HG03354 (cell line): ENCODE results near the gene ERC2.
"Not testable (repeated sequence)": the region's sequence is repeated elsewhere in the genome, so short reads cannot be mapped to it uniquely, and the experiment has no call there.

Source experiments
- ATAC-seq: cut with Tn5 transposase; IDR thresholded peaks from one replicate; pipeline ENCODE4 v1.9.1; 2021; ENCODE audit warnings: mild to moderate bottlenecking; ENCODE audit not compliant: unreplicated experiment, poor library complexity, severe bottlenecking

ERC2 gene

GRCh38 chr3:55521738-55522421 is 946.4 kb downstream of the ERC2 start:
- no peak for ATAC-seq

DNA sequence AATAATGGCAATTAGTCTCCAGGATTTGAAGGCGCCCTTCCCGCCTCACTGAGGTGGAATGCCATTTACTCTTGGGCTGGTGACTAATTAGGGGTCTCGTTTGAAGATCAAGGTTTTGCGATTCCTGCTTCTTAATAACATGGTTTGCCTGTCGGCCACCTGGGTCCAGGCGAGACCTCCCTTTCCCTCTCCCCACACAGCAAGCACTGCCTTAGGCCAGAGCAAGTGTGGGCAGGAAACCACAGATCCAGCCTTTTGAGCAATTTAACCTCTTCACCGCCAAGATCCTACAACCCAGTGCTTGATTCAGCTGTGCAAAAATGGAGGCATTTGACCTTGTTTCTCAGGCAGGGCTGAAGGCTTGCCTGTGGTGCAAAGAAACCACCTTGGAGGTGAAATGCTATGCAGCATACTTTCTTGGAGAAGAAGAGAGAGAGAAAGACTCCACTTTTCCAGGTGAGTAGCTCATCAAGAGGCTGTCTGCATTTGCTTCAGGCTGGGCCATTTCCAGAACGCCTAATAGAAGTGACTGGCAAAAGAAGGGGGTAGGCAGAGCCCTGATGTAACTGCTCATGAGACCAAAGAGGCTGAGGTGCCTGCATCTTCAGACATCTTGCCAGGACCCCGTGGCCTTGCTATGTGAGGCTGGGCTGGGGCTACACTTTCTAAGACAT is 947.1 kb downstream of the ERC2 start:
- no peak for ATAC-seq

DNA sequence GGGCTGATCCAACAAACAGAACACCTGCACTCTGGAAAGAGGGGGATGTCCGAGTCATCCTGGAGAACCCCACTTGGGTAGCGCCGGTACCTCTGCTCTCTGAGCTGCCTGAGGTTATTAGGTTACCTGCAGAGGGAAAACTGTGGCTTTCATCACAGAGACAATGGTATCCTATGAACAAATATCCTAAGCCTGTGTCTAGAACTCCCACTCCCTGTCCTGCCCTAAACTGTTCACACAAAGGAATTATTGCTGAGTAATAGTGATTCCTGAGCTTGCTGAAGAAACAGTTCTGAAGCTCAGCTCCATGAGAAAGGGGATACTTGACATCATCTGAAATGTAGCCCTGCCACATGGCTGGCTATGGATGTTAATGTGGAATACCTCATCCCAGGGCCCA is 949.2 kb downstream of the ERC2 start:
- ATAC-seq = no peak

DNA sequence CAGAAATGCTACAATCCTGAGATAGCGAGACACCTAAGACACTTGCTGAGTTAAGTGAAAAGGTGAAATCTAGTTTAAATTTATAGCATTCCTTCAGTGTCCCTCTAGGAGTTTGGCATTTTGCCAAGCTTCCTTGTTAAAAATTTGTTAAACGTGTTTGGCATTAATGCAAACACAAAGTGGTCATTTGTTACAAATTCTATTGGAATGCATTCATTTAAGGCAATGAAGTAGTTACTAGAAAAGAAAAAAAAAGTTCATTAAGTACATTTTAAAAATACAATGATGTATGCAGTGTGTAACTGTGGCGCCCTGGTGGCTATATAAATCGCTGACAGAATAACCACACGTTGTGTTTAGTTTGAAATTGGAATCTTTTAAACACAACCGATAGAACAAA is 949.8 kb downstream of the ERC2 start:
- ATAC-seq = no peak

DNA sequence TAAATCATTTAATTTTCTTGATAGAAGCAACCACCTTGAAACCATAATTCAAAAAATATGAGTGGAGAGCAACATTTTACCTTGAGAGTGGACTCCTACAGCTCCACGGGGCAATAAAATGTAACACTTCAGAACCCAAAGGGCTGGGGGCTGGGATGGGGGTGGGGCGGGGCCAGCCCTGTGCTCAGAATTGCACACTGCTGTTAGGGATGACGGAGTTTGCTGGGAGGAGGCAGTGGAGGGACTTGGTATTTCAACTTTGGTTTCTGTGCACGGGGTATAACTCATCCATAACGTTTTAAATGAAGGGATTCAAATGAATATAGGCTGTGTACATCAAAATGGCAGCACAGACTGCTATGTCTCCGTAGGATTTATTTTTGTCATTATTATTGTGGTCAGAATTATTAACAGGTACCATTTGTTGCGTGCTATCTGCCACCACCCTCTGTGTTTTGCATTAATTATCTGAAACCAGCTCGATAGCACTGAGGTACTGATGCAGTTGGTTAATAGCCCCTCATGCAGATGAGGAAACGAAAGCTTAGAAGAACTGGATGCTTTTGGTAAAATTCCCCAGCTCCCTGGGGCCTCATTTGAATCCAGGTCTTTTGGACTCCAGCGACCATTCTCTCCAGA is 951.8 kb downstream of the ERC2 start:
- ATAC-seq = no peak

DNA sequence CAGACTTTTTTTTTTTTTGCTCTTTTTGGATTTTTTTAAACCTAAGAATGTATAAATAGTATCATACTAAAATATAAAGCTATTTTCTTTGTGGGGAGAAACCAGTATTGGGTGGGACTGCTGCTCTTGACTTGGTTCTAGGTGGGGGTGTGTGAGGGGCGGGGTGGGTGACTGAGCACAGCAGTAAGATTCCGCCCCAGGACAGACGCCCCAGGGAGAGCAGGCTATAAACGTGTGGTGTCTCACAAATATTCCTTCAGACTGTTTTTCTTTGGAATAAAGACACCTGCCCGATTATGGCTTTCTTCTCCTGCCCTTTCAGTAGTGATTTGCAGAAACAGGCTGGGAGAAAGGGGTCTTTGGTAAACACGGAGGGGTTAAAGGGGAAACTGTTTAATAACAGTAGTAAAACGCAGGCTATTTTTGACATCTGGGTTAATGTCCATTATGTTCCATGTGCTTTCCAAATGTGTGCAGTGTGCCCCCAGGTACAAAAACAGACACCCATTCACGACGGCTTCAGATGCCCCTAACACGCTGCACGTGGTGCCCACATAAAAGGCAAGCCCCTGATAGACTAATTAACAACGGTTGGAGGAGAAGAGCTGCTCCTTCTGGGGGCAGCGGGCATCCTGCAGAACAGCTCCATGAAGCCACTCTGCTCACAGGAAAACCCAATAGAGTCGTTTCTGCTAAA is 952.6 kb downstream of the ERC2 start:
- no peak for ATAC-seq

DNA sequence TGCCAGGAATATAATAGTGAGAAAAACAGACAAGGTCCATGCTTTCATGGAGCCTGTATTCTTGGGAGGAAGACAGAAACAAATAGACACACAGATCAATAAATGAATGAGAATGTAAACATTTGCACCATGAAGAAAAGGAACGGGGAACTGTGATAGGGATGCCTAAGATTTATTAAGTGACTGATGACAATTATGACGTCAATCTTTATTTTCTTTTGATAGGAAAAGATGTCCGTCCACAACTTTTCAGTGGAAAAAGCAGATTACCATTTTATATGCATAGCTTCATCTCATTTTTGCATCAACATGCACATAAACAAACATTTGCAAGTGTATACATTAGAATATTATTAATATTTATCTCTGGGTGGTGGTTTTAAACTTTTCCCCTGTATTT is 953.3 kb downstream of the ERC2 start:
- no peak for ATAC-seq

GRCh38 chr3:55512571-55513343 is 955.5 kb downstream of the ERC2 start:
- ATAC-seq = no peak

DNA sequence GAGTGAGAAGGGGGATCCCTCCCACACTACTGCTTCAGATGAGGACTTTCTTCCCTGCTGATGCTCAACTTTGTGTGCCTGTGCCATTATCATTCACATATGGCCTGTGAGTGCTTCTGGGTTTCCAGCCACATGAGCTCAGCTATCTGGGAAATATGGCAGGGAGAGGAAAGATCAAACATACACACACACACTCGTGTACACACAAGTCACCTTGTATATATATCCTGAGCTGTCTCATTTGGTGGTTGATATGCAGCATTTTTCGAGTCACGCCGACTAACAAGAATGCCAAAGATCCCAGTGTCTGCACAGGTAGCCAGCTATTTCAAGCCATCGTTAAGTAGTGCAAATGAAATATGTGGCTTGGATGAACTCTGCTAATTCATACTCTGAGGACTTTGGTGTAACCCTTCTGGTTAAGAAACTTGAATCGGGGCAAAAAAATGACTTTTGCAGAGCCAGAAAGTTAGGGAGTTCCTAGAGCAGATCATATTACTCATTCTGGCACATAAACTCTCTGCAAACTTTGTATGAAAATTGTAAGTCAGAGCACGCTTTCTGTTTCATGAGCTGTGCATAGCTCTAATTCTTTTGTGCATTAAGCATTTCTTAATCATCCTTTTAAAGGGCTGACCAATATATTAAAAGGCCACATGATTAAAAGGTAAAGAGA is 956.2 kb downstream of the ERC2 start:
- ATAC-seq = no peak

DNA sequence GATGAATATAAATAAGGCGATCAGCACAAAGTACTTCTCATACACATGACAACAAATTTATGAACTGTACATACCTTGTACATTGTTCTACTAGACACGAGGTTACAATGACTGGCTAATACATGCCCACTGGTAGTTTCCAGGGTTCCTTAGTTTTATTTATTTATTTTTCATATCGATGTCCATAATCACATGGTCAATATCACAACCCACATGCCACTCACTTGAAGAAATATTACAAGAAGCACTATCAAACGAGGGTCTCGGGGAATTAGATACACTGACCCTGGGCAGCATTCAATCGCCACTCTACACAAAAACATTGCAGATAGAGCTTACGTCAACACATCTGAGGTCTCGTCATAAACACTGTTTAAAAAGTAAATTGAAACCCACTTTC is 959.9 kb downstream of the ERC2 start:
- no peak for ATAC-seq

DNA sequence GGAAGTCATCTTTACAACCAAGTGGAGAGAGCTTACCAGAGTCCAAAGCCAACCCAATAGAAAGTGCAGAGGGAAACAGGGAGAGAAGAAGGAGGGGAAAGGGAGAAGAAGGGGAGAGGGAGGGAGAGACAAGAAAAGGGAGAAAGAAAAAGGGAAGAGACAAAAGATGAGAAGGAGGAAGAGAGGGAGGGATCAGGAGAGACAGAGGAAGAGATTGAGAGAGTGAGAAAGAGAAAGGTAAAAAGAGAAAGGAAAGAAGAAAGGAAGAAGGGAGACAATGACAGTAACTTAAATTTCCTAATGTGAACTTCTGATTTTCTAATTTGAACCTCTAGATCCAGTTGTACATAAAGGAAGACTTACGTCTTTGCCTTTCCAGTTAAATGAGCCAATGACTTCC is 960.5 kb downstream of the ERC2 start:
- ATAC-seq = no peak

- ATAC-seq = no peak
These were observed 962.5 kb downstream of the ERC2 start for GRCh38 chr3:55505776-55506175.

- not testable (repeated sequence) for ATAC-seq
These were observed 963.2 kb downstream of the ERC2 start for GRCh38 chr3:55505102-55505501.

DNA sequence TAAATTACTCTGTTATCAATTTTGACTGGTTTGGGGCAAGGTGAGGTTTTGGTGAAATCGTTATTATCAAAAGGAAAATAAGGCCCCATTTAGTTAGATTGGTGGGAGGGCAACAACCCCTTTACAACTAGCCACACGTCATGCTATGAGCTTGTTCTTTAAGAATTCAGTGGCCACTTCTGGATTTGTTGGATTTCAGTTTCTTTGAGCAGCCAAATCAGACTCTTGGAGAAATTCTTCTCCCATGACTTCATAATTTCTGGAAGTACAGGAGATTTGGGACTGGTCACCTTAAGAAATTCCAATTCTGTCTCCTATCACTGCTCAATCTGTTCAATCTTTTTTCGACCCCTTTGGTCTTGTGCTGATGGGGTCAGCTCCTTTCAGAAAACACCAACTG is 966.4 kb downstream of the ERC2 start:
- ATAC-seq = no peak

DNA sequence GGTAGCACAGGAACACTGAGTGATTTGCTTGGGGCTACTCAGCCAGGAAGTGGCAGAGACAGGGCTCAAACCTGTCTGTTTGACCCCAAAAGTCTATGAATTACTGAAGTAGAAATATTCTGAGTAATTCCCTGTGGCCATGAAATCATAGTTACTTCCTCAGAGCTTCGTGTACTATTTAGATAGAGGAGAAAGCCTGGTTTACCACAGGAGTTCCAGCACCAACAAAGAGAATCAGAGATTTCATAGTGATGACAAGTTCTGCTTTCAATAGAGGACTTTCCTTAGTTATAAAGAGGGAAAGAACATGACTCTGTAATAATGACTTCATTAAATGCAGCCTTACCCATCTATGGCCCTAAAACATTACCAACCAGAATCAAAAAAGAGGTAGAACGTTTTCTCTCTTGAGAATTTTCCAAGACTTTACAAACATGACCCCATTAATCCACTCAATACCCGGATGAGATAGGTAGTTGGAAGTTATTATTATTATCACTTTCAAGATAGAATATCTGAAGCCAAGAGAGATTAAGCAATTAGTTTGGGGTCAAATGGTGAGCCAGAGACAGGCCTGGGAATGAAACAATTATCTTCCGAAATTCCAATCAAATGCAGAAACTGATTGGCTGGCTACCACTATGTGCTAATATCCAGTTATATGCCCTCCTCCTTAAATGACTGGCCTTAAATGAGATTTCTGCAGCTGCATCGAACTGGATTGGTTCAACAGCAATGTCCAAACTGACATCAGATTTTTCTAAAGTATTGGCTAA is 967.5 kb downstream of the ERC2 start:
- ATAC-seq = no peak

DNA sequence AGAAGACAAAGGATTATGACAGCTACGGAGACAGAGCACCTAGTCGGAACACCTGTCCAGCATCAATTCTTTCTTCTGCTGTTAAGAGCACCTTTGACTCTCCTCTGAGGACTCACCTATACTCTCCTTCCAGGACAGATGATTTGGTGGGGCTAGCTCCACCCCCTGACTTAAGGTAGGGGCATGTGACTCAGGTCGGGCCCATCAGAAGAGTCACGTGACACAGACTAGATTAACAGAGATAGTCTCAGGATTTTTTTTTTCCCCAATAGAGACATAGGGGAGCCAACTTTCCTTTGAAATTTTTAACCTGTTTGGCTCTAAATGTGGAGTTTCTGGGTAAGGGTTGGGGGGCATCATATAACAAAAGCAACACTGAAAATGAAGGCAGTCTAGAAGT is 969.7 kb downstream of the ERC2 start:
- no peak for ATAC-seq

DNA sequence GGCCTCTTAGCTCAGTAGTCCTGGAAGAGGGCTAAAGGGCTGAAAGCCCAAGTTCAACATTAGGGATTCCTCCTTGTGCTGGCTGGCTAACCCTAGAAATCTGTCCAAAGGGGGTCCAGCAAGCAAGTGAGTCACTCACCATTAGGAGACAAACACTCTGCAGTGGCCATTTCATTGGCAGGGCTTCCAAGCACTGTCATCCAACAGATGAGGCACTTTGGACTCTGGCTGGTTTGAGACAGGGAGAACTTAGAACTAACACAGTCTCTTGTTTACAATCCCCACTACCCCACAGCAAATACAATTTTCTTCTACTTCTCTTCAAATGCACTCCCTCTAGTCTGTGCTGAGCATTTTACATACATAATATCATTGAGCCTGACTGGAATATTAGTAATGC is 971.0 kb downstream of the ERC2 start:
- no peak for ATAC-seq

GRCh38 chr3:55494976-55495375 is 973.3 kb downstream of the ERC2 start:
- ATAC-seq = no peak

GRCh38 chr3:55492976-55493375 is 975.3 kb downstream of the ERC2 start:
- no peak for ATAC-seq
